Uterus (tissue), 2 donors: Measurements from ENCODE around the gene CFAP251.

ENCODE experiments used
- CTCF ChIP-seq, 4 experiments: fragments of 200-600 bp in 2 of 4; fragments of 450-650 bp in 2 of 4; sonication (generic) in 2 of 4; IDR thresholded peaks; one replicate each; pipeline ENCODE4 v1.5.1; 2016 to 2019; ENCODE audit warnings: antibody characterized with exemption in 4 of 4, mild to moderate bottlenecking in 2 of 4, moderate library complexity in 1 of 4
- POLR2A ChIP-seq, 2 donors: fragments of 450-650 bp; IDR thresholded peaks; one replicate each; pipeline ENCODE4 v1.6.1; 2016; ENCODE audit warnings: antibody characterized with exemption in 2 of 2, mild to moderate bottlenecking in 1 of 2, moderate library complexity in 1 of 2

DNA sequence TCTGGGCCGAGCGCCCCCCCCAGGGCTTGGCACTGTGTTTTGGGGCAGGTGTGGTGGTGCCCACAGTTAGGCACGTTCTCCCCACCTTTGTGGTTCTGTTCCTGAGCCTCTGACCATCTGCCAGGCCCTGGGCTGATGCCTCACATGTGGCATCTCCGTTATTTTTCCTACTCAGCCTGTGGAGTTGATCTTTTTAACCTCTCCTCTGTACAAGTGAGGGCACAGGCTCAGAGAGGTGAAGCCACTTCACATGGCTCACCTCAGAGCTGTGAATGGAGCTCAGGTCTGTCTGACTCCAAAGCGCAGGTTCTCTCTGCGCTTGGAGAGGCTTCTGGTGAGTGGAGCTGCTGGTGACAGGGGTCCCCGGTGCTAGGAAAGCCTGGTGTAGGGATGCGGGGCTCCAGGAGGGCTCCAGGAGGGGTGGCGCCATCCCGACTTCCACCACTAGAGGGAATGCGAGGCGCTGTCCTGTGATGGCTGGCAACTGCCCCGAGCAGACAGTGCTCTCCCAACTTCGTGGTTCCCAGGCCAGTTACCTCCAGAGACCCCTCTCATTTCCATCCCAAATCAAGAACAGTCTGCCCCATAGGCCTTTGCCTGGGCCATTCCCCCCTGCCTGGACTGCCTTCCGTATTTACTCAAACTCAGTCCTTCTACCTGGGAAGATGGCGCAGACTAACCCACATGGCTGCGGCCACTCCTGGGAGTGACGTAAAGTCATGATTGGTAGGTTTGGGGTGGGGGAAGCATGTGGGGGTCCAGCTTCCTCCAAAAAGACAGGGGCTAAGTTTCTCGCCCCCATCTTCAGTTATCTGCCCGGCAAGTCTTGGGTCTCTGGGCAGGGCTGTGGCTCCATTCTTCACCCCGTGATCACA, 113.2 kb downstream of the CFAP251 start:
- TF ChIP-seq CTCF (IDR thresholded peaks at IDR 0.05) (peak; percentile 32 to 53 (median 46)), POLR2A (IDR thresholded peaks at IDR 0.05) (no peak)
